ENCODE results near the gene CCDC88C.
A peak's percentile ranks its signal among the peaks of the same experiment; 100 is the strongest.

CCDC88C gene

GRCh38 chr14:91350483-91350812 lies 67.2 kb downstream of the CCDC88C start:
- DNase-seq (ENCODE audit: low read depth in 2 of 2): no peak

GRCh38 chr14:91349481-91350074 lies 68.0 kb downstream of the CCDC88C start:
- DNase-seq (ENCODE audit: low read depth in 2 of 2): peak; percentile 45 to 59

GRCh38 chr14:91348845-91349465 lies 68.7 kb downstream of the CCDC88C start:
- DNase-seq (ENCODE audit: low read depth in 2 of 2): no peak

GRCh38 chr14:91346838-91347173 lies 70.8 kb downstream of the CCDC88C start:
- no peak for DNase-seq (ENCODE audit: low read depth in 2 of 2)

- no peak for DNase-seq (ENCODE audit: low read depth in 2 of 2)
Observed at GRCh38 chr14:91344096-91344495, 73.5 kb downstream of the CCDC88C start.

GRCh38 chr14:91343051-91343450 lies 74.6 kb downstream of the CCDC88C start:
- no peak for DNase-seq (ENCODE audit: low read depth in 2 of 2)

- DNase-seq (ENCODE audit: low read depth in 2 of 2): no peak
Observed at GRCh38 chr14:91342206-91342760, 75.3 kb downstream of the CCDC88C start.

- DNase-seq (ENCODE audit: low read depth in 2 of 2): no peak
Observed at GRCh38 chr14:91341751-91342154, 75.9 kb downstream of the CCDC88C start.

GRCh38 chr14:91341334-91341733 lies 76.3 kb downstream of the CCDC88C start:
- DNase-seq (ENCODE audit: low read depth in 2 of 2): no peak

GRCh38 chr14:91339671-91340369 lies 77.8 kb downstream of the CCDC88C start:
- no peak for DNase-seq (ENCODE audit: low read depth in 2 of 2)

GRCh38 chr14:91339076-91339475 lies 78.5 kb downstream of the CCDC88C start:
- no peak for DNase-seq (ENCODE audit: low read depth in 2 of 2)

- no peak for DNase-seq (ENCODE audit: low read depth in 2 of 2)
Observed at GRCh38 chr14:91338379-91338778, 79.2 kb downstream of the CCDC88C start.

GRCh38 chr14:91337699-91338335 lies 79.8 kb downstream of the CCDC88C start:
- no peak for DNase-seq (ENCODE audit: low read depth in 2 of 2)

GRCh38 chr14:91336093-91336450 lies 81.5 kb downstream of the CCDC88C start:
- DNase-seq (ENCODE audit: low read depth in 2 of 2): no peak

- DNase-seq (ENCODE audit: low read depth in 2 of 2): no peak
Observed at GRCh38 chr14:91335191-91336092, 82.2 kb downstream of the CCDC88C start.

- no peak for DNase-seq (ENCODE audit: low read depth in 2 of 2)
Observed at GRCh38 chr14:91333650-91334039, 84.0 kb downstream of the CCDC88C start.

GRCh38 chr14:91332986-91333649 lies 84.5 kb downstream of the CCDC88C start:
- DNase-seq (ENCODE audit: low read depth in 2 of 2): no peak

- DNase-seq (ENCODE audit: low read depth in 2 of 2): no peak
Observed at GRCh38 chr14:91332171-91332985, 85.2 kb downstream of the CCDC88C start.

- DNase-seq (ENCODE audit: low read depth in 2 of 2): no peak
Observed at GRCh38 chr14:91331721-91332120, 85.9 kb downstream of the CCDC88C start.

GRCh38 chr14:91330856-91331255 lies 86.8 kb downstream of the CCDC88C start:
- no peak for DNase-seq (ENCODE audit: low read depth in 2 of 2)

Measured in stimulated activated CD8-positive, alpha-beta memory T cell treated with anti-CD3 and anti-CD28 coated beads, Interleukin-15, amount 100 ng/mL, for 4 hours (primary cell).